Body of pancreas (tissue), 4 donors: ENCODE data around the gene PLPPR5. TPM values are rescaled to one million over a fixed set of nuclear protein-coding genes. Genes with fewer than 3 reads are reported as not detected.

ENCODE experiments used
- ATAC-seq: fragments of 150-250 bp; one replicate; pipeline ENCODE4 v1.9.1; 2016
- DNase-seq, 4 donors: peaks; one replicate each; pipeline ENCODE4 v3.0.0-alpha.2; 2019
- H3K27ac ChIP-seq, 4 donors: fragments of 200-600 bp; sonication (generic); 1 replicate in 3 of 4; 2 replicates in 1 of 4; pipeline versions ENCODE4 v1.5.1 to v1.6.1; 2016 to 2019; ENCODE audit warnings: mild to moderate bottlenecking in 1 of 4, mixed read lengths in 1 of 4, moderate library complexity in 1 of 4
- H3K27me3 ChIP-seq, 2 donors: fragments of 200-600 bp; sonication (generic); one replicate each; pipeline ENCODE4 v1.6.0; 2016; ENCODE audit warnings: mild to moderate bottlenecking in 1 of 2
- H3K36me3 ChIP-seq, 2 donors: fragments of 200-600 bp; sonication (generic); replicated peaks in 1 of 2; 2 replicates each; pipeline ENCODE4 v1.5.1; 2016; ENCODE audit warnings: low read depth in 2 of 2; ENCODE audit not compliant: insufficient read depth in 1 of 2
- H3K4me1 ChIP-seq: fragments of 200-600 bp; sonication (generic); one replicate; pipeline ENCODE4 v1.6.0; 2016
- H3K4me3 ChIP-seq, 2 donors: fragments of 200-600 bp; sonication (generic); 1 replicate in 1 of 2; 2 replicates in 1 of 2; pipeline ENCODE4 v1.5.1; 2016 to 2019
- H3K9me3 ChIP-seq, 3 donors: fragments of 200-600 bp; sonication (generic); 1 replicate in 2 of 3; 2 replicates in 1 of 3; pipeline ENCODE4 v1.5.1; 2016
- CTCF ChIP-seq, 7 experiments: fragments of 450-650 bp in 4 of 7; fragments of 200-600 bp in 3 of 7; sonication (generic) in 3 of 7; IDR thresholded peaks; one replicate each; pipeline ENCODE4 v1.5.1; 2016 to 2019; ENCODE audit warnings: antibody characterized with exemption in 7 of 7
- POLR2A ChIP-seq, 3 donors: fragments of 450-650 bp; IDR thresholded peaks; one replicate each; pipeline ENCODE4 v1.6.1; 2016; ENCODE audit warnings: antibody characterized with exemption in 3 of 3, mild to moderate bottlenecking in 2 of 3
- WGBS, 2 donors: methylation state at CpG; one replicate each; pipeline ENCODE4 v1.1.5; 2017; 5-methylcytosine and 5-hydroxymethylcytosine counted together
- intact Hi-C: fragments of 100-400 bp; cut with DNase I; formaldehyde crosslinking; loops from one replicate; pipeline ENCODE4 v1.15.1; 2023
- total RNA-seq, 2 donors: library from RNA; depleted of rRNA; stranded (reverse); fragments of >200 nt; gene quantifications; one replicate each; pipeline ENCODE4 v1.1.0, GENCODE V29; 2016

The PLPPR5 gene
- total RNA-seq, 2 donors from 2014 or later, result under 0.01 TPM; not detected in 1

GRCh38 chr1:98914547-98914946 is 90.1 kb downstream of the PLPPR5 start:
- H3K27me3 ChIP-seq, result no peaks in the 10 kb centered on the region
- H3K4me1 ChIP-seq, result no peaks in the 10 kb centered on the region
- DNase-seq (no peak), ATAC-seq (no peak)
- H3K4me3 ChIP-seq, result no peak overlapping the region
- 53 to 58% methylated on average over 3 of the region's 3 CpGs for WGBS, 2 donors
- H3K27ac ChIP-seq, result no peak overlapping the region
- intact Hi-C loops, result no loop called here
- H3K9me3 ChIP-seq, result no peaks in the 10 kb centered on the region
- TF ChIP-seq CTCF (IDR thresholded peaks at IDR 0.05), result no peak
- TF ChIP-seq POLR2A (IDR thresholded peaks at IDR 0.05), result no peak
- H3K36me3 ChIP-seq, result no peaks in the 10 kb centered on the region

GRCh38 chr1:98910827-98911226 is 93.8 kb downstream of the PLPPR5 start:
- intact Hi-C loops, result no loop called here
- no peak for DNase-seq
- H3K9me3 ChIP-seq, result no peaks in the 10 kb centered on the region
- no peak overlapping the region for H3K4me3 ChIP-seq
- H3K36me3 ChIP-seq, result no peaks in the 10 kb centered on the region
- no peaks in the 10 kb centered on the region for H3K27me3 ChIP-seq
- no peak overlapping the region for H3K27ac ChIP-seq
- H3K4me1 ChIP-seq, result no peaks in the 10 kb centered on the region
- no peak for ATAC-seq
- WGBS, 2 donors, result 62 to 82% methylated on average over 2 of the region's 2 CpGs
- TF ChIP-seq POLR2A (IDR thresholded peaks at IDR 0.05), result no peak
- TF ChIP-seq CTCF (IDR thresholded peaks at IDR 0.05), result no peak

GRCh38 chr1:98908980-98909379 is 95.7 kb downstream of the PLPPR5 start:
- DNase-seq (no peak), ATAC-seq (no peak)
- no peaks in the 10 kb centered on the region for H3K27me3 ChIP-seq
- H3K27ac ChIP-seq, result no peak overlapping the region
- no peaks in the 10 kb centered on the region for H3K36me3 ChIP-seq
- TF ChIP-seq POLR2A (IDR thresholded peaks at IDR 0.05), result no peak
- no peak overlapping the region for H3K4me3 ChIP-seq
- no peaks in the 10 kb centered on the region for H3K4me1 ChIP-seq
- intact Hi-C loops, result no loop called here
- 20 to 60% methylated on average over 1 of the region's 1 CpG for WGBS, 2 donors
- H3K9me3 ChIP-seq, result no peaks in the 10 kb centered on the region

- TF ChIP-seq POLR2A (IDR thresholded peaks at IDR 0.05) (no peak), CTCF (IDR thresholded peaks at IDR 0.05) (no peak)
- Histone ChIP-seq H3K27me3 (no peaks in the 10 kb centered on the region), H3K4me1 (no peaks in the 10 kb centered on the region), H3K36me3 (no peaks in the 10 kb centered on the region), H3K4me3 (no peak overlapping the region), H3K9me3 (no peaks in the 10 kb centered on the region), H3K27ac (no peak overlapping the region)
- 35 to 49% methylated on average over 2 of the region's 2 CpGs for WGBS, 2 donors
- intact Hi-C loops, result no loop called here
- ATAC-seq (no peak), DNase-seq (no peak)
These were observed 97.9 kb downstream of the PLPPR5 start for GRCh38 chr1:98906809-98907208.

- intact Hi-C loops, result no loop called here
- ATAC-seq (no peak), DNase-seq (no peak)
- 49 to 65% methylated on average over 3 of the region's 3 CpGs for WGBS, 2 donors
- Histone ChIP-seq H3K9me3 (no peaks in the 10 kb centered on the region), H3K4me1 (no peaks in the 10 kb centered on the region), H3K27me3 (no peaks in the 10 kb centered on the region), H3K27ac (no peak overlapping the region), H3K36me3 (no peaks in the 10 kb centered on the region), H3K4me3 (no peak overlapping the region)
- TF ChIP-seq CTCF (IDR thresholded peaks at IDR 0.05) (no peak), POLR2A (IDR thresholded peaks at IDR 0.05) (no peak)
These were observed 98.3 kb downstream of the PLPPR5 start for GRCh38 chr1:98906361-98906760.
